Measurements from ENCODE around the gene HDGF.

The HDGF gene

GRCh38 chr1:156725683-156726280, 25.7 kb downstream of the HDGF start:
- peak; percentile 84 for DNase-seq (ENCODE audit: low spot score)

- DNase-seq (ENCODE audit: low spot score): no peak
These were observed 29.9 kb downstream of the HDGF start for GRCh38 chr1:156721535-156721934.

GRCh38 chr1:156721131-156721530, 30.3 kb downstream of the HDGF start:
- no peak for DNase-seq (ENCODE audit: low spot score)

GRCh38 chr1:156717351-156717750, 34.1 kb downstream of the HDGF start:
- DNase-seq (ENCODE audit: low spot score): no peak

- DNase-seq (ENCODE audit: low spot score): no peak
These were observed 36.6 kb downstream of the HDGF start for GRCh38 chr1:156714830-156715229.

- no peak for DNase-seq (ENCODE audit: low spot score)
These were observed 38.8 kb downstream of the HDGF start for GRCh38 chr1:156712626-156713025.

GRCh38 chr1:156711011-156711817, 40.3 kb downstream of the HDGF start:
- DNase-seq (ENCODE audit: low spot score): no peak

- DNase-seq (ENCODE audit: low spot score): no peak
These were observed 41.6 kb downstream of the HDGF start for GRCh38 chr1:156709757-156710489.

- DNase-seq (ENCODE audit: low spot score): no peak
These were observed 42.4 kb downstream of the HDGF start for GRCh38 chr1:156709031-156709430.

- DNase-seq (ENCODE audit: low spot score): no peak
These were observed 43.2 kb downstream of the HDGF start for GRCh38 chr1:156708218-156708661.

- DNase-seq (ENCODE audit: low spot score): no peak
These were observed 43.9 kb downstream of the HDGF start for GRCh38 chr1:156707417-156708217.

- DNase-seq (ENCODE audit: low spot score): no peak
These were observed 44.6 kb downstream of the HDGF start for GRCh38 chr1:156706657-156707416.

GRCh38 chr1:156705918-156706656, 45.4 kb downstream of the HDGF start:
- peak; percentile 80 for DNase-seq (ENCODE audit: low spot score)

- DNase-seq (ENCODE audit: low spot score): peak; percentile 39
These were observed 46.1 kb downstream of the HDGF start, which contains the start of gene CRABP2 for GRCh38 chr1:156705321-156705917. TSS of gene CRABP2 (minus strand) at chr1:156705583. CDS start at chr1:156705446, 137 bp downstream.

- no peak for DNase-seq (ENCODE audit: low spot score)
These were observed 46.5 kb downstream of the HDGF start for GRCh38 chr1:156704930-156705320.

- no peak for DNase-seq (ENCODE audit: low spot score)
These were observed 47.2 kb downstream of the HDGF start for GRCh38 chr1:156704166-156704711.

GRCh38 chr1:156703741-156704140, 47.7 kb downstream of the HDGF start:
- no peak for DNase-seq (ENCODE audit: low spot score)

- DNase-seq (ENCODE audit: low spot score): no peak
These were observed 48.1 kb downstream of the HDGF start for GRCh38 chr1:156703336-156703735.

- no peak for DNase-seq (ENCODE audit: low spot score)
These were observed 50.5 kb downstream of the HDGF start for GRCh38 chr1:156700736-156701531.

All from HuH-7.5 (cell line).